Subcutaneous adipose tissue (tissue), 4 donors: ENCODE data around the gene PXDC1. TPM values are rescaled to one million over a fixed set of nuclear protein-coding genes. Genes with fewer than 3 reads are reported as not detected.

Experiments
- total RNA-seq, 4 donors: library from RNA; depleted of rRNA; stranded (reverse); fragments of >200 nt; gene quantifications; one replicate each; pipeline ENCODE4 v1.1.0, GENCODE V29; 2016
- TF ChIP-seq, protein P1 (sequence below): fragments of 450-650 bp; IDR thresholded peaks from one replicate; pipeline ENCODE4 v1.5.1; 2016; ENCODE audit warnings: low read depth, mild to moderate bottlenecking, control low read depth, antibody characterized with exemption, moderate library complexity

The PXDC1 gene, protein sequence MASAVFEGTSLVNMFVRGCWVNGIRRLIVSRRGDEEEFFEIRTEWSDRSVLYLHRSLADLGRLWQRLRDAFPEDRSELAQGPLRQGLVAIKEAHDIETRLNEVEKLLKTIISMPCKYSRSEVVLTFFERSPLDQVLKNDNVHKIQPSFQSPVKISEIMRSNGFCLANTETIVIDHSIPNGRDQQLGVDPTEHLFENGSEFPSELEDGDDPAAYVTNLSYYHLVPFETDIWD
- total RNA-seq, result 100 to 1,000 TPM in 3 of 4 donors, 10 to 100 TPM in 1; 84.6 to 138 (median 121) TPM

DNA sequence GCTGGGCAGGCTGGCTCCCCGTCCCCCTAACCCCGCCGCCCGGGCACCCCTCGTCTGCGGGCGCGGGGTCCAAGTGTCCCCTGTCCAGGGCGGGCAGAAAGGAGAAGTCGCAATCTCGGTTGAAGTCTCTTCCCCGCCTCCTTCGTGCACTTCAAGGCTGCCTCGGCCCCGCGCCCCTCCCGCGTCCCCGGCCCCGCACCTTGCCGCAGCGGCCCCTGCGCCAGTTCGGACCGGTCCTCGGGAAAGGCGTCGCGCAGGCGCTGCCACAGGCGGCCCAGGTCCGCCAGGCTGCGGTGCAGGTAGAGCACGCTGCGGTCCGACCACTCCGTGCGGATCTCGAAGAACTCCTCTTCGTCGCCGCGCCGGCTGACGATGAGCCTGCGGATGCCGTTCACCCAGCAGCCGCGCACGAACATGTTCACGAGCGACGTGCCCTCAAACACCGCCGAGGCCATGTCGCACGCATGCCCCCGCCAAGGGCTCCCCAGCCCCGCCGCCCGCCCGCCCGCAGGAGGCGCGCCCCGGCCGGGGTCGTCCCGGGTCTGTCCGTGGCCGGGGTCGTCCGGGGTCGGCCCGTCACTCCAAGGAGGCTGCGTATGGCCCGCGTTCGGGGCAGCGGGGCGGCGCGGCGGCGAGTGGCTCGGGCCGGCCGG lies at the start of gene PXDC1:
TSS of gene PXDC1 (minus strand) at position 637 of the 653 bp plus-strand sequence. CDS start at position 455, 182 bp downstream.
- TF ChIP-seq, protein P1, sequence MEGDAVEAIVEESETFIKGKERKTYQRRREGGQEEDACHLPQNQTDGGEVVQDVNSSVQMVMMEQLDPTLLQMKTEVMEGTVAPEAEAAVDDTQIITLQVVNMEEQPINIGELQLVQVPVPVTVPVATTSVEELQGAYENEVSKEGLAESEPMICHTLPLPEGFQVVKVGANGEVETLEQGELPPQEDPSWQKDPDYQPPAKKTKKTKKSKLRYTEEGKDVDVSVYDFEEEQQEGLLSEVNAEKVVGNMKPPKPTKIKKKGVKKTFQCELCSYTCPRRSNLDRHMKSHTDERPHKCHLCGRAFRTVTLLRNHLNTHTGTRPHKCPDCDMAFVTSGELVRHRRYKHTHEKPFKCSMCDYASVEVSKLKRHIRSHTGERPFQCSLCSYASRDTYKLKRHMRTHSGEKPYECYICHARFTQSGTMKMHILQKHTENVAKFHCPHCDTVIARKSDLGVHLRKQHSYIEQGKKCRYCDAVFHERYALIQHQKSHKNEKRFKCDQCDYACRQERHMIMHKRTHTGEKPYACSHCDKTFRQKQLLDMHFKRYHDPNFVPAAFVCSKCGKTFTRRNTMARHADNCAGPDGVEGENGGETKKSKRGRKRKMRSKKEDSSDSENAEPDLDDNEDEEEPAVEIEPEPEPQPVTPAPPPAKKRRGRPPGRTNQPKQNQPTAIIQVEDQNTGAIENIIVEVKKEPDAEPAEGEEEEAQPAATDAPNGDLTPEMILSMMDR, result no peak

DNA sequence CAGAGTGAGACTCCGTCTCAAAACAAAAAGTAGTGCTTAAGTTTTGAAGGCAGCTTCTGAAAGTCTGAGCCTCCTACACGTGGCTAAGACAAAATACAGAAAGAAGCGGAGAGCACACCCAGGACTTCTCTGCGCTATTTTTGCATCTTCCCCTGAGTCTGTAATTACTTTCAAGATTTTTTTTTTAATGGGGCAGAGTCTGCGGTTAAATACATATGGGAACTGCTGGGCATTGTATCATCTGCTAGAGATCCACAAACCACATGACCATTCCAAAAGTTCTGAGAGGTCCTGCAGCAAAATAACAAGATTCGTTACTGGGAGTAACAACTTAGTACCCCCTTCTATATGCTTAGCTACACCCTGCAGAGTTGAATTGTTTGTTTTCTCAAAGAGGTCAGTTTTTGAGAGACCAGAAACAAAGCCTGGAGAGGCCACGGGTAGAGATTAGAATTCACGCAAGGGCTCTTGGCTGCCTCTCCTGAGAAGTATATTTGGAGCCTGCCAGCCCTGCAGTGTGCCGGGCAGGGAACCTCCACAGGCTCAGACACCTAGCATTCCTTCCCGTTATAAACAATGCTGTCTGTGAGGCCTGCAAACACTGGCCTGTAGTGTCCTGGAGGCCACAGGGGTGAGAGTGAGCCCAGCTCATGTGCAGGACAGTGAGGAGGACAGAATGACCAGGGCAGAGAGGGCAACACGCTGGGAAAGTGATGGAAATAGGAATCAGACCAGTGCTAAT lies 49.5 kb upstream of the PXDC1 start:
- TF ChIP-seq, protein P1, result no peak

DNA sequence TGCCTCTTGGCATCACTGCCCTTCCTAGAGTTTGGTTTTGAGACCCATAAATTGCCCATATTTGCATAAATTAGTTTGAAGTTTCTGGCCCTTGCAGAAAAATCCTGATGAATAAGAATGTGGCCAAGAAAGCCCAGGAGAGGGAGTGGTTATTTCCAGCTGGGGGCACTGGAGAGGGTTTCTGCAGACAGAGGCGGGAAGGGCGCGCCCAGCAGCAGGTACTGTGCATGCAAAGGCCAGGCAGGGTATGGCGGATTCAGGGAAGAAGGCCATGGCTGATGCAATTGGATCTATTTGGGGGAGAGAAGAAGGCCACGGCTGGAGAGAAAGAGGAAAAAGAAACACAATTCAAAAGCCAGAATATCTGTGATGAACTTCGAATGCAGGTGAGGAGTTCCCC lies 48.2 kb upstream of the PXDC1 start:
- TF ChIP-seq, protein P1, result no peak

DNA sequence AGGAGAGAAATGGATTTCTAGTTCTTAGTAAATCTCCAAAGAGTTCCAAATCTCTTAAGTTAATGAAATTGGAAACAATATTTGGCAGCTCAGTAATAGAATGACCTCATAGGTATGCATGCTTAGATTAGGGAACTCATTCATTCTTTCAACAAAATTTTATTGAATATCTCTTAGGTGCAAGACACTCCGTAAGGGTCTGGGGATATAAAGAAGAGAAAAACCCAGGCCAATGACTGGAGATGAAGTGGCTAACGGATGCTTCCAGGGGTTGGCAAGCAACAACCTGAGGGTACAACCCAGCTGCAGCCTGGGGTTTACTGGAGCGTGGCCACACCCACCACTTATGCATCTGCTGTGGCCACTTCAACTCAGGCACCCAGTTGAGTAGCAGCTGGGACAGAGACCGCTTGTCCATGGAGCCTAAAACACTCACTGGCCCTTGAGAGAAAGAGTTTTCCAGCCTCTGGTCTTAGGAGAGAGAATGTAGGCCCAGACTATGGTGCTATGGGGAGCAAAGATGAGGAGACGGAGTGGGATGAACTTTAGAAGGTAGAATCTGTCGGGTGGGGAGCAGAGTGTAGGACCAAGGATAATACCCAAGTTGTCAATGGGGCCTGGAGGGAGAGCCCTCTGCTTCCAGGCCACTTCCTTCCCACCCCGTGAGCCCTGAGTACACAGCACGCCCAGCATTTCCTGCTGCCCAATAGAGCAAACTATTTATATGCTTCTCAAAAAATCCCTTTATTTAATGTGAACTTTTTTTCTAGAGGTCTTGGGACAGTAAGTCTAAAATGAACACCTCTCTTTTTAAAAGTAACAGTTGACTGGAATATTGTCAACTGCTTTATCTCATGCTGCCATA lies 46.8 kb upstream of the PXDC1 start:
- TF ChIP-seq, protein P1, result no peak

DNA sequence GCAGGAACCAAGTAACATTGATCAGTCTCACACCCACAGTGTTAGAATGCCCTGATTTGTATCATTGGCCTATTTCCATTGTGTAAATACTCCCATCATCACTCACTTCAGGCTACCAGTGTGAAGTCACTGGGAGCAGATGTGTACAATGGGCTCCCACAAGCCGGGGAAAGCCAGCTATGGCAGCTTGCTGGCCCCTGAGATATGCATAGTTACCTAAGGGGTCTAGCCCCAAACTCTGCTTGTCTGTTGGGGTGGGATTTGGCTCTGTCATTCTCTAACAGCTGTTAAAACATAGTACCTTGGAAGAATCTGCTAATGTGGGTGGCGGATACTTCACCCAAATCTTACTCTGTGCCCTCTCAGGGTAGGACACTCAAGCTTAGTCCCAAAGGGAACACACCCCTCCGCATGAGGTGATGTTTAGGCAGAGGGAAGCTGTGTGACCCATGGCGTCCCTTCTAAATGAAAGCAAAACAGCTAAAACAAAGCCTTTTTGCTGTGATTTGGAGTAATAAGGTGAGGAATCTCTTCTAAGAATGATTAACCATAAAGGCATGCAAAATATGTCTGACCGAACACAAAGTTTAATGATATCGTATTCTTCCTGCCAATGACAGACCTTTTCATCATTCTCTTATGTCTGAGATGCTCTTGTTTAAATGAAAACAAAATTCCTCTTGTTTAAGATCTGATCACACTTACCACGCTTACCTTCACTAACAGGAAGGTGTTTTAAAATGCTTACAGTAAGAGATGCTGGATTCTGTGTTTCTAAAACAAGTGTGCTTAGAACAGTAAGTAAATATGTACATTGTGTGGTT lies 45.9 kb upstream of the PXDC1 start:
- TF ChIP-seq, protein P1, result no peak

DNA sequence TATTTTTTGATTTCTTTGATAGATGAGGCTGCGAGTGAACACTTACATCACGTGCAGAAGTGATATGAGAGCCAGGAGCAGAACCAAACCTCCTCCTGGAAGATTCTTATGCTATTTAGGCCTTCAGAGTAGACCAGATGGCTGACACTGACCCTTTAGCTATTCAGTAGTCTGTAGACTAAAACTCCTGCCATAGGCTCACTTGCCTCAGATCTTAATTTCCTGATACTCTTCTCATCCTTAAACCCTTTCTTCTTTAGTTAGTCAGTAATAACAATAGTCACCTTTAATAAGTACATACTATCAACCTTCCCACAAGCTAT lies 45.2 kb upstream of the PXDC1 start:
- TF ChIP-seq, protein P1, result no peak
